ENCODE measurements around the gene CRY2. TPM values are rescaled to one million over a fixed set of nuclear protein-coding genes. Genes with fewer than 3 reads are reported as not detected.

The CRY2 gene
- total RNA-seq, 1 experiment from 2014 or later: 8.1 TPM

DNA sequence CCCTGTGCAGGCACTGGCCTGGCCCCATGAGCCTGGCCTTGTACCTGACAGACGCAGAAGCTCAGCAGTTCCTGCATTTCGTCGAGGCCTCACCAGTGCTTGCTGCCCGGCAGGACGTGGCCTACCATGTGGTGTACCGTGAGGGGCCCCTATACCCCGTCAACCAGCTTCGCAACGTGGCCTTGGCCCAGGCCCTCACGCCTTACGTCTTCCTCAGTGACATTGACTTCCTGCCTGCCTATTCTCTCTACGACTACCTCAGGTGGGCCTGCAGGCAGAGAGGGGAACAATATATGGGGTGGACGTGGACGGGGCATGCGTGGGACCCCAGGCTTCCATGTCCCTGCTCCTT, 80.0 kb downstream of the CRY2 start:
- H3K9me3 Mint-ChIP-seq (ENCODE audit: unreplicated experiment): no peaks in the 10 kb centered on the region
- no peak for DNase-seq (ENCODE audit: unreplicated experiment)
- BruUV-seq (replicated peaks): no TSS peak
- TF ChIP-seq, protein P1, sequence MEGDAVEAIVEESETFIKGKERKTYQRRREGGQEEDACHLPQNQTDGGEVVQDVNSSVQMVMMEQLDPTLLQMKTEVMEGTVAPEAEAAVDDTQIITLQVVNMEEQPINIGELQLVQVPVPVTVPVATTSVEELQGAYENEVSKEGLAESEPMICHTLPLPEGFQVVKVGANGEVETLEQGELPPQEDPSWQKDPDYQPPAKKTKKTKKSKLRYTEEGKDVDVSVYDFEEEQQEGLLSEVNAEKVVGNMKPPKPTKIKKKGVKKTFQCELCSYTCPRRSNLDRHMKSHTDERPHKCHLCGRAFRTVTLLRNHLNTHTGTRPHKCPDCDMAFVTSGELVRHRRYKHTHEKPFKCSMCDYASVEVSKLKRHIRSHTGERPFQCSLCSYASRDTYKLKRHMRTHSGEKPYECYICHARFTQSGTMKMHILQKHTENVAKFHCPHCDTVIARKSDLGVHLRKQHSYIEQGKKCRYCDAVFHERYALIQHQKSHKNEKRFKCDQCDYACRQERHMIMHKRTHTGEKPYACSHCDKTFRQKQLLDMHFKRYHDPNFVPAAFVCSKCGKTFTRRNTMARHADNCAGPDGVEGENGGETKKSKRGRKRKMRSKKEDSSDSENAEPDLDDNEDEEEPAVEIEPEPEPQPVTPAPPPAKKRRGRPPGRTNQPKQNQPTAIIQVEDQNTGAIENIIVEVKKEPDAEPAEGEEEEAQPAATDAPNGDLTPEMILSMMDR (IDR thresholded peaks at IDR 0.05; ENCODE audit: unreplicated experiment): no peak
- H3K27me3 Mint-ChIP-seq (ENCODE audit: insufficient read depth, unreplicated experiment): no peaks in the 10 kb centered on the region
- intact Hi-C loops (cut with micrococcal nuclease): no loop called here
- peaks cover 32% of the 10 kb centered on the region for H3K4me1 Mint-ChIP-seq (ENCODE audit: insufficient read depth, unreplicated experiment)
- peaks cover 16% of the 10 kb centered on the region for H3K36me3 Mint-ChIP-seq (ENCODE audit: insufficient read depth, unreplicated experiment)
- H3K4me3 Mint-ChIP-seq (ENCODE audit: unreplicated experiment): no peak overlapping the region
- POLR2A ChIA-PET: interaction anchor here (1.2 kb wide), 1 partner anchor 9 kb away, joined by 5 read pairs; the partner anchor contains the start of gene PEX16
- CTCF ChIA-PET: interaction anchor here (0.9 kb wide), 1 partner anchor 80 kb away, joined by 4 read pairs; no protein-coding TSS in a partner anchor
- H3K27ac Mint-ChIP-seq (ENCODE audit: low read depth, unreplicated experiment): no peak overlapping the region

DNA sequence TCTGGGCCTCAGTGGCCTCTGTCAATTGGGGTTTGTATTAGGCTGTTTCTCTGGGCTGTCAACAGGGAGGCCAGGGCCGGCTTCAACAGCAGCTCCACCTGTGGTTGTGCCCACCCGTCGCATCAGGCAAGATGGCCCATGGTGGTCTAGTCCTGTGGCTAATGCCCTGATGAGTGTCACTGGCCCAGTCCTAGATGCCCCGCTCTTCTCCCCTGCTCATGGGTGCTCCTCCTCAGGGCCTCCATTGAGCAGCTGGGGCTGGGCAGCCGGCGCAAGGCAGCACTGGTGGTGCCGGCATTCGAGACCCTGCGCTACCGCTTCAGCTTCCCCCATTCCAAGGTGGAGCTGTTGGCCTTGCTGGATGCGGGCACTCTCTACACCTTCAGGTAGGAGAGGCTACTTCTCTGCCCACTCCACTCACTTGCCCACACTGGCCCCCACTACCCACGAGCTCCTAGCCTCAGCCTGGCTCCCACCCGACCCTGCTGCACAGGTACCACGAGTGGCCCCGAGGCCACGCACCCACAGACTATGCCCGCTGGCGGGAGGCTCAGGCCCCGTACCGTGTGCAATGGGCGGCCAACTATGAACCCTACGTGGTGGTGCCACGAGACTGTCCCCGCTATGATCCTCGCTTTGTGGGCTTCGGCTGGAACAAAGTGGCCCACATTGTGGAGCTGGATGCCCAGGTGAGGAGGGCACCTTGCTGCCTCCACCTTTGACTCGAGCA, 80.6 kb downstream of the CRY2 start:
- no peak overlapping the region for H3K4me3 Mint-ChIP-seq (ENCODE audit: unreplicated experiment)
- intact Hi-C loops (cut with micrococcal nuclease): no loop called here
- no TSS peak for BruUV-seq (replicated peaks)
- H3K36me3 Mint-ChIP-seq (ENCODE audit: insufficient read depth, unreplicated experiment): peaks cover 22% of the 10 kb centered on the region
- H3K4me1 Mint-ChIP-seq (ENCODE audit: insufficient read depth, unreplicated experiment): peaks cover 32% of the 10 kb centered on the region
- DNase-seq (ENCODE audit: unreplicated experiment): no peak
- TF ChIP-seq, protein P1 (IDR thresholded peaks at IDR 0.05; ENCODE audit: unreplicated experiment): no peak
- ChIA-PET CTCF (no interaction called here), POLR2A (interaction anchor here (1.0 to 1.2 kb wide), 2 partner anchors 10 kb away, joined by 5 read pairs; partner anchors contain the start of gene PEX16)
- H3K27me3 Mint-ChIP-seq (ENCODE audit: insufficient read depth, unreplicated experiment): no peaks in the 10 kb centered on the region
- peak overlapping the region; percentile 74 for H3K27ac Mint-ChIP-seq (ENCODE audit: low read depth, unreplicated experiment)
- H3K9me3 Mint-ChIP-seq (ENCODE audit: unreplicated experiment): no peaks in the 10 kb centered on the region

GRCh38 chr11:45928535-45929215, 81.4 kb downstream of the CRY2 start:
- Mint-ChIP-seq H3K36me3 (ENCODE audit: insufficient read depth, unreplicated experiment) (peaks cover 30% of the 10 kb centered on the region), H3K27me3 (ENCODE audit: insufficient read depth, unreplicated experiment) (no peaks in the 10 kb centered on the region), H3K9me3 (ENCODE audit: unreplicated experiment) (no peaks in the 10 kb centered on the region), H3K4me1 (ENCODE audit: insufficient read depth, unreplicated experiment) (peaks cover 29% of the 10 kb centered on the region), H3K27ac (ENCODE audit: low read depth, unreplicated experiment) (peak overlapping the region; percentile 74), H3K4me3 (ENCODE audit: unreplicated experiment) (no peak overlapping the region)
- no TSS peak for BruUV-seq (replicated peaks)
- TF ChIP-seq, protein P1 (IDR thresholded peaks at IDR 0.05; ENCODE audit: unreplicated experiment): no peak
- CTCF ChIA-PET: no interaction called here
- no peak for DNase-seq (ENCODE audit: unreplicated experiment)
- intact Hi-C loops (cut with micrococcal nuclease): no loop called here
- POLR2A ChIA-PET: interaction anchor here (1.0 kb wide), 1 partner anchor 11 kb away, joined by 5 read pairs; the partner anchor contains the start of gene PEX16

DNA sequence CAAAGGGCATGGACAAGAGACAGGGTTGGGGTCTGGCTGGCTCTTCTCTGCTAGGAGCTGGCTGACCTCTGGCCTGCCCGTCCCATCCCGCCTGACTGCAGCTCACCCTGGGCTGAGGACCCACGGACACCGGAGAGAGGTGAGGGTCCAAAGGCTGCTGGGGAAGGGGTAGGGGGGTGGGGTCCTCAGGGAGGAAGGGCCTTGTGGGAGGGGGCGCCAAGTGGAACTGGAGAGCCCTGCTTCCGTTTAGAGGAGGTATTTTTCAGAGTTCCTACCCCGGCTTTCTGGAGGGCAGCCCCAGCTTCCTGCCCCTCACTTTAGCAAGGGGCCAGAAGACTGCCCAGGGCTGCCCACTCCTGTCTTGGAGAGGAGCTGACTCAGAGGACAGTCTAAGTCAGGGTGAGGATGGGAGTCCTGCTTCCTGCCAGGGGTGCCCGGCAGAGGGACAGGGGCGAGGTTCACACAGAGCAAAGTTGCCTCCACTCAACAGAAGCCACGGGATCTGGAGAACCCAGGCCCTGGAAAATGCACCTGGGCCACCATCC, 82.3 kb downstream of the CRY2 start:
- Mint-ChIP-seq H3K36me3 (ENCODE audit: insufficient read depth, unreplicated experiment) (peaks cover 39% of the 10 kb centered on the region), H3K9me3 (ENCODE audit: unreplicated experiment) (no peaks in the 10 kb centered on the region), H3K4me3 (ENCODE audit: unreplicated experiment) (peak overlapping the region; percentile 8), H3K4me1 (ENCODE audit: insufficient read depth, unreplicated experiment) (peaks cover 23% of the 10 kb centered on the region), H3K27ac (ENCODE audit: low read depth, unreplicated experiment) (peak overlapping the region; percentile 88), H3K27me3 (ENCODE audit: insufficient read depth, unreplicated experiment) (no peaks in the 10 kb centered on the region)
- DNase-seq (ENCODE audit: unreplicated experiment): no peak
- CTCF ChIA-PET: interaction anchor here (0.7 to 2.0 kb wide), 6 partner anchors 8 to 459 kb away, joined by 3 to 10 read pairs (median 5); no protein-coding TSS in a partner anchor
- TF ChIP-seq, protein P1 (IDR thresholded peaks at IDR 0.05; ENCODE audit: unreplicated experiment): no peak
- POLR2A ChIA-PET: interaction anchor here (2.4 kb wide), 1 partner anchor 12 kb away, joined by 23 read pairs; the partner anchor contains the start of gene PEX16
- intact Hi-C loops (cut with micrococcal nuclease): no loop called here
- no TSS peak for BruUV-seq (replicated peaks)

Measured in MCF 10A (cell line).